Tongue (tissue), 2 donors: ENCODE measurements around the gene KCNQ5. TPM values are rescaled to one million over a fixed set of nuclear protein-coding genes. Genes with fewer than 3 reads are reported as not detected.

Source experiments
- small RNA-seq: library from RNA; depleted of rRNA; stranded (forward); fragments of <200 nt; gene quantifications from one replicate; pipeline ENCODE3, GENCODE V24; 2014; ENCODE audit warnings: low replicate concordance
- total RNA-seq: library from RNA; depleted of rRNA; stranded (reverse); fragments of >200 nt; gene quantifications from one replicate; pipeline ENCODE4 v1.2.3, GENCODE V29; 2014

KCNQ5 gene
- total RNA-seq, 1 donor from 2014 or later, result 6.5 TPM

Small RNA genes lying within 50 kb of the gene (small RNA-seq; reads per million reads assigned to genes)
- gene MIR4282, result not detected
